Neutrophil (primary cell): Measurements from ENCODE around the gene NPAS3.

Experiments
- H3K27ac ChIP-seq: fragments of 200-600 bp; sonication (generic); 2 replicates; pipeline ENCODE4 v1.5.1; 2016; ENCODE audit warnings: mild to moderate bottlenecking, moderate library complexity
- H3K27me3 ChIP-seq: fragments of 200-600 bp; sonication (generic); 2 replicates; pipeline ENCODE4 v1.6.0; 2016; ENCODE audit warnings: mild to moderate bottlenecking
- H3K36me3 ChIP-seq: fragments of 200-600 bp; sonication (generic); 2 replicates; pipeline ENCODE4 v1.5.1; 2017
- H3K4me1 ChIP-seq, 2 experiments: fragments of 200-600 bp in 1 of 2; sonication (generic) in 1 of 2; 1 replicate in 1 of 2; 2 replicates in 1 of 2; pipeline versions ENCODE4 v1.5.1 to v1.6.1; 2013 to 2016; ENCODE audit warnings: low read depth in 1 of 2, low read length in 1 of 2, mild to moderate bottlenecking in 1 of 2, moderate library complexity in 1 of 2; ENCODE audit not compliant: control insufficient read depth in 1 of 2, insufficient read depth in 1 of 2
- H3K4me3 ChIP-seq, 2 experiments: fragments of 200-600 bp in 1 of 2; sonication (generic) in 1 of 2; 1 replicate in 1 of 2; 2 replicates in 1 of 2; pipeline ENCODE4 v1.5.1; 2013 to 2016; ENCODE audit warnings: low read depth in 1 of 2, low read length in 1 of 2, mild to moderate bottlenecking in 1 of 2, moderate library complexity in 1 of 2
- H3K9me3 ChIP-seq: fragments of 200-600 bp; sonication (generic); 2 replicates; pipeline ENCODE4 v1.5.1; 2016
- TF ChIP-seq, protein P1 (sequence below): fragments of 200-600 bp; sonication (generic); IDR thresholded peaks from 2 replicates; pipeline ENCODE4 v1.5.1; 2016; ENCODE audit warnings: antibody characterized with exemption

The NPAS3 gene

DNA sequence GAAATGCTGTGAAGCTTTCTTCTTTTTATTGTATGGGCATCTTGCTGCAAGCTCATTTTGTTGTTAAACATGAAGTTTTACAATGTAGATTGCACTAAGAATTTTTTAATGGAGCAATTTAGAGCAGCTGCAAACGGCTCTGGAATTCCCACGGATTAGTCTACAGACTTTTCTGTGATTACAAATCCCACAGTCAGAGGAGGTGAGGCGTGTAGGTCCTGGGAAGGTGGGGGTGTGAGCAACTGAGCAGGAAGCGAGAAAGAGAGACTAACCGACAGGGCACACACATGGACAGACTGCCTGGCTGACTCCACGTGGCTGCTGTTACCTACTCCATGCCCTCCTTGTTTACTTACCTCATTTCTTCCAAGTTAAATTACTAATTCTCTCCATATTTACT lies 348.5 kb downstream of the NPAS3 start:
- no peaks in the 10 kb centered on the region for H3K4me1 ChIP-seq
- H3K4me3 ChIP-seq, result no peak overlapping the region
- H3K27ac ChIP-seq, result no peak overlapping the region
- H3K36me3 ChIP-seq, result no peaks in the 10 kb centered on the region
- H3K27me3 ChIP-seq, result no peaks in the 10 kb centered on the region
- TF ChIP-seq, protein P1, sequence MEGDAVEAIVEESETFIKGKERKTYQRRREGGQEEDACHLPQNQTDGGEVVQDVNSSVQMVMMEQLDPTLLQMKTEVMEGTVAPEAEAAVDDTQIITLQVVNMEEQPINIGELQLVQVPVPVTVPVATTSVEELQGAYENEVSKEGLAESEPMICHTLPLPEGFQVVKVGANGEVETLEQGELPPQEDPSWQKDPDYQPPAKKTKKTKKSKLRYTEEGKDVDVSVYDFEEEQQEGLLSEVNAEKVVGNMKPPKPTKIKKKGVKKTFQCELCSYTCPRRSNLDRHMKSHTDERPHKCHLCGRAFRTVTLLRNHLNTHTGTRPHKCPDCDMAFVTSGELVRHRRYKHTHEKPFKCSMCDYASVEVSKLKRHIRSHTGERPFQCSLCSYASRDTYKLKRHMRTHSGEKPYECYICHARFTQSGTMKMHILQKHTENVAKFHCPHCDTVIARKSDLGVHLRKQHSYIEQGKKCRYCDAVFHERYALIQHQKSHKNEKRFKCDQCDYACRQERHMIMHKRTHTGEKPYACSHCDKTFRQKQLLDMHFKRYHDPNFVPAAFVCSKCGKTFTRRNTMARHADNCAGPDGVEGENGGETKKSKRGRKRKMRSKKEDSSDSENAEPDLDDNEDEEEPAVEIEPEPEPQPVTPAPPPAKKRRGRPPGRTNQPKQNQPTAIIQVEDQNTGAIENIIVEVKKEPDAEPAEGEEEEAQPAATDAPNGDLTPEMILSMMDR, result no peak
- no peaks in the 10 kb centered on the region for H3K9me3 ChIP-seq

GRCh38 chr14:33290641-33291040 lies 352.0 kb downstream of the NPAS3 start:
- Histone ChIP-seq H3K4me3 (no peak overlapping the region), H3K27me3 (no peaks in the 10 kb centered on the region), H3K4me1 (no peaks in the 10 kb centered on the region), H3K27ac (no peak overlapping the region), H3K9me3 (no peaks in the 10 kb centered on the region), H3K36me3 (no peaks in the 10 kb centered on the region)
- TF ChIP-seq, protein P1, result no peak

DNA sequence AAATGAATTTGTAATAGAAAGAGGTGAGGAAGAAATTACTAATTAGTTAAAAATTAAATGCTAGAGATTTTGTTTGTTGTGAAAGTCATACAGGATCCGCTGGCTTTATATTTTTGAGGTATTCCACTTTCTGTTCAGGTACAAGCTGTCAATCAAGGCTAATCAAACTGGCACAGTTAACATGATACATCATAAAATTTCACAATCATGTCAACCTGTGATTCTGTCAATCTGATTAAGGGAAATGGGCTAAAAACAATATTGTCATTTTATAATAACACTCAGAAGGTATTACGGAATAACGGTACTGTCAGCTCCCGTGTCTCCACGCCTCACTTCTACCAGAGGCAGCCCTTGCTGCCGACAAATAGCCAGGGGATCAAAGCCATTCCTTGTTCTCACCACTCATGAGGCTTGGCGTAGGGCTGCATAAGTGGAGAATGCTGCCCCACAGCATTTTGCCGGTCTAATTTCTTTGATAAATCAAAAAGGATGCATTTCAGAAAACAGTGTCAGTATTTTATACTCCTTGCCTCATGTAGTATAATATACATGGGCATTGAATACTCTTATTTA lies 352.9 kb downstream of the NPAS3 start:
- no peaks in the 10 kb centered on the region for H3K27me3 ChIP-seq
- TF ChIP-seq, protein P1, result no peak

GRCh38 chr14:33294419-33294818 lies 355.7 kb downstream of the NPAS3 start:
- H3K9me3 ChIP-seq, result no peaks in the 10 kb centered on the region

More for the DNA sequence above, 352.9 kb downstream of the NPAS3 start:
- Histone ChIP-seq H3K27ac (no peak overlapping the region), H3K36me3 (no peaks in the 10 kb centered on the region), H3K9me3 (no peaks in the 10 kb centered on the region), H3K4me1 (no peaks in the 10 kb centered on the region), H3K4me3 (no peak overlapping the region)

DNA sequence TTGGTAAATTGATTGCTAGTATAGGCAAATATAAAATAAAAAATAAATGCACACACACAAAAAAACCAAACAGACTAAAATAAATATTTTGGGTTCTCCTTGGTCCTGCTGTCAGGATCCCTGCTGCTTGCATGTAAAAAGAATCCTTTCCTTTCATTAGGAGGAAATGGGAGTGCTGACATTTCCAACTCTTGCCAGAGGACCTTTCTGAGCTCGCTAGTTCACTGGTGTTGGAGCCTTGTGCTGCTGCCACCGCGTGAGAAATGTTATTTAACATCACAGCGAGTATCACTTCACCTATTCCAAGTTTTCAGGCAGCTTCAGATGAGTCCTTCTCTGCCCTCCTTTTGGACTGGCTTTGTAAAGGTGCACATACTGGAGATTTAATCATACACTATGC lies 358.9 kb downstream of the NPAS3 start:
- H3K9me3 ChIP-seq, result no peaks in the 10 kb centered on the region
- H3K27me3 ChIP-seq, result no peaks in the 10 kb centered on the region
- H3K36me3 ChIP-seq, result no peaks in the 10 kb centered on the region
- no peaks in the 10 kb centered on the region for H3K4me1 ChIP-seq
- TF ChIP-seq, protein P1, result no peak
- H3K4me3 ChIP-seq, result no peak overlapping the region
- no peak overlapping the region for H3K27ac ChIP-seq

More at GRCh38 chr14:33294419-33294818, 355.7 kb downstream of the NPAS3 start:
- Histone ChIP-seq H3K36me3 (no peaks in the 10 kb centered on the region), H3K27me3 (no peaks in the 10 kb centered on the region), H3K27ac (no peak overlapping the region), H3K4me3 (no peak overlapping the region), H3K4me1 (no peaks in the 10 kb centered on the region)
- TF ChIP-seq, protein P1, result no peak
